ENCODE measurements around the gene PRKCH.

GRCh38 chr14:61298824-61299223 lies 22.6 kb upstream of the PRKCH start:
- no peak for TF ChIP-seq PHF20 (CRISPR knock-in tag; IDR thresholded peaks at IDR 0.05)
- TF ChIP-seq NFKBIZ (CRISPR knock-in tag; IDR thresholded peaks at IDR 0.05) = no peak
- TF ChIP-seq ZNF24 (IDR thresholded peaks at IDR 0.05) = no peak
- TF ChIP-seq ZSCAN29 (CRISPR knock-in tag; conservative IDR thresholded peaks at IDR 0.05) = no peak
- no peak for TF ChIP-seq ZNF737 (CRISPR knock-in tag; IDR thresholded peaks at IDR 0.05; ENCODE audit: borderline replicate concordance)
- no peak for TF ChIP-seq ESRRA (CRISPR knock-in tag; IDR thresholded peaks at IDR 0.05; ENCODE audit: low read depth)
- TF ChIP-seq ZNF678 (CRISPR knock-in tag; IDR thresholded peaks at IDR 0.05) = no peak
- TF ChIP-seq ZNF660 (CRISPR knock-in tag; IDR thresholded peaks at IDR 0.05; ENCODE audit: borderline replicate concordance, low read depth) = no peak
- TF ChIP-seq, protein P1, sequence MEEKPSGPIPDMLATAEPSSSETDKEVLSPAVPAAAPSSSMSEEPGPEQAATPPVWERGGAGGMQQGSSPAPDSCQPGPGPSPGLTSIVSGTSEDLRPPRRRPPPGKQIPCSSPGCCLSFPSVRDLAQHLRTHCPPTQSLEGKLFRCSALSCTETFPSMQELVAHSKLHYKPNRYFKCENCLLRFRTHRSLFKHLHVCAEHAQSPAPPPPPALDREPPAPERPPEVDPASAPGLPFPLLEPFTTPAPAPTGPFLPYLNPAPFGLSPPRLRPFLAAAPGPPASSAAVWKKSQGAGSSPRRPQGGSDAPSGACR (CRISPR knock-in tag; IDR thresholded peaks at IDR 0.05) = no peak
